ENCODE results near the gene VWA8.

DNA sequence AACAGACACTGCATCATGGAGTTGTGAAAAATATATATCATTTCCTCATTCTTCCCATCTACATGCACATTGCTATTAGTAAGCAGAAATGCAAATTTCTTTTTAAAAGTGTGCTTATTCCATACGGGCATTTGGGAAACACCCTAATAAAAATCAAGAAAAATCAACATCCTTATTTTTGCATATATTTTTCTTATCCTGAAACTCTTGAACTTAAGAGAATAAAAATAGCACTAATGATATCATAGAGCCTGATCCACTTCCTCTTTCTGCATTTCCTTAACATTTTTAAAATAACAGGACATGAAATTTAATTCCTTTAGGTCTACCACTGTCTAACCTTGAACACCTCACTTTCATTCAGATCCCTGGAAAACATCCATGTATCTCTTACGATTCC is 123.3 kb downstream of the VWA8 start:
- TF ChIP-seq JUND (IDR thresholded peaks at IDR 0.05): no peak
- TF ChIP-seq, protein P1, sequence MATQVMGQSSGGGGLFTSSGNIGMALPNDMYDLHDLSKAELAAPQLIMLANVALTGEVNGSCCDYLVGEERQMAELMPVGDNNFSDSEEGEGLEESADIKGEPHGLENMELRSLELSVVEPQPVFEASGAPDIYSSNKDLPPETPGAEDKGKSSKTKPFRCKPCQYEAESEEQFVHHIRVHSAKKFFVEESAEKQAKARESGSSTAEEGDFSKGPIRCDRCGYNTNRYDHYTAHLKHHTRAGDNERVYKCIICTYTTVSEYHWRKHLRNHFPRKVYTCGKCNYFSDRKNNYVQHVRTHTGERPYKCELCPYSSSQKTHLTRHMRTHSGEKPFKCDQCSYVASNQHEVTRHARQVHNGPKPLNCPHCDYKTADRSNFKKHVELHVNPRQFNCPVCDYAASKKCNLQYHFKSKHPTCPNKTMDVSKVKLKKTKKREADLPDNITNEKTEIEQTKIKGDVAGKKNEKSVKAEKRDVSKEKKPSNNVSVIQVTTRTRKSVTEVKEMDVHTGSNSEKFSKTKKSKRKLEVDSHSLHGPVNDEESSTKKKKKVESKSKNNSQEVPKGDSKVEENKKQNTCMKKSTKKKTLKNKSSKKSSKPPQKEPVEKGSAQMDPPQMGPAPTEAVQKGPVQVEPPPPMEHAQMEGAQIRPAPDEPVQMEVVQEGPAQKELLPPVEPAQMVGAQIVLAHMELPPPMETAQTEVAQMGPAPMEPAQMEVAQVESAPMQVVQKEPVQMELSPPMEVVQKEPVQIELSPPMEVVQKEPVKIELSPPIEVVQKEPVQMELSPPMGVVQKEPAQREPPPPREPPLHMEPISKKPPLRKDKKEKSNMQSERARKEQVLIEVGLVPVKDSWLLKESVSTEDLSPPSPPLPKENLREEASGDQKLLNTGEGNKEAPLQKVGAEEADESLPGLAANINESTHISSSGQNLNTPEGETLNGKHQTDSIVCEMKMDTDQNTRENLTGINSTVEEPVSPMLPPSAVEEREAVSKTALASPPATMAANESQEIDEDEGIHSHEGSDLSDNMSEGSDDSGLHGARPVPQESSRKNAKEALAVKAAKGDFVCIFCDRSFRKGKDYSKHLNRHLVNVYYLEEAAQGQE (IDR thresholded peaks at IDR 0.05): no peak
- TF ChIP-seq, protein P2, sequence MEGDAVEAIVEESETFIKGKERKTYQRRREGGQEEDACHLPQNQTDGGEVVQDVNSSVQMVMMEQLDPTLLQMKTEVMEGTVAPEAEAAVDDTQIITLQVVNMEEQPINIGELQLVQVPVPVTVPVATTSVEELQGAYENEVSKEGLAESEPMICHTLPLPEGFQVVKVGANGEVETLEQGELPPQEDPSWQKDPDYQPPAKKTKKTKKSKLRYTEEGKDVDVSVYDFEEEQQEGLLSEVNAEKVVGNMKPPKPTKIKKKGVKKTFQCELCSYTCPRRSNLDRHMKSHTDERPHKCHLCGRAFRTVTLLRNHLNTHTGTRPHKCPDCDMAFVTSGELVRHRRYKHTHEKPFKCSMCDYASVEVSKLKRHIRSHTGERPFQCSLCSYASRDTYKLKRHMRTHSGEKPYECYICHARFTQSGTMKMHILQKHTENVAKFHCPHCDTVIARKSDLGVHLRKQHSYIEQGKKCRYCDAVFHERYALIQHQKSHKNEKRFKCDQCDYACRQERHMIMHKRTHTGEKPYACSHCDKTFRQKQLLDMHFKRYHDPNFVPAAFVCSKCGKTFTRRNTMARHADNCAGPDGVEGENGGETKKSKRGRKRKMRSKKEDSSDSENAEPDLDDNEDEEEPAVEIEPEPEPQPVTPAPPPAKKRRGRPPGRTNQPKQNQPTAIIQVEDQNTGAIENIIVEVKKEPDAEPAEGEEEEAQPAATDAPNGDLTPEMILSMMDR (IDR thresholded peaks at IDR 0.05; ENCODE audit: low read depth, low read length, missing input control): no peak
